NCI-H1092 treated with DMSO at 0.1 percent for 48 hours (cell line): ENCODE data around the gene F8.

Experiments
- DNase-seq: peaks from one replicate; lab custom pipeline; 2025; lab: John Stamatoyannopoulos, UW

Gene F8

DNA sequence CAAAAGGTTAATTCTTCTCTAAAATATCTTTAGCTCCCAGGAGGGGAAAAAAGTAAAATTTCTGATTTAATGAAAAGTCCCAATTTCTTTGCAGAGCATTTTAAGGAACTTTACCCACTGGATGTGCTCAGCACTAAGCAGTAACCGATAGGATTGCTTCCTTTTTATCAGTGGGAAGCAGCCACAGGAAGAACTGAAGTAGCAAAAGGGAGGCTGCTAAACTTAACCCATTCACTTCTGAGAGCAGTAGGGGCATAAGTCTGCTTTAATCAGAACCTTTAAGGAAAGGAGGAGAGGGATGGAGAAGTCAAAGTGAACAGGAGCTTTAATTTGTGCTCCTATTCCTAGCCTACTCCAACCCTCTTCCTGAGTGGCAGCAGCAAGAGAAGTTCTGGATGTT, at the start of gene F8:
Gene F8 (minus strand): TSS at position 139 of the 400 bp plus-strand sequence. CDS start 171 bp downstream, outside the sequence.
- DNase-seq = no peak

DNA sequence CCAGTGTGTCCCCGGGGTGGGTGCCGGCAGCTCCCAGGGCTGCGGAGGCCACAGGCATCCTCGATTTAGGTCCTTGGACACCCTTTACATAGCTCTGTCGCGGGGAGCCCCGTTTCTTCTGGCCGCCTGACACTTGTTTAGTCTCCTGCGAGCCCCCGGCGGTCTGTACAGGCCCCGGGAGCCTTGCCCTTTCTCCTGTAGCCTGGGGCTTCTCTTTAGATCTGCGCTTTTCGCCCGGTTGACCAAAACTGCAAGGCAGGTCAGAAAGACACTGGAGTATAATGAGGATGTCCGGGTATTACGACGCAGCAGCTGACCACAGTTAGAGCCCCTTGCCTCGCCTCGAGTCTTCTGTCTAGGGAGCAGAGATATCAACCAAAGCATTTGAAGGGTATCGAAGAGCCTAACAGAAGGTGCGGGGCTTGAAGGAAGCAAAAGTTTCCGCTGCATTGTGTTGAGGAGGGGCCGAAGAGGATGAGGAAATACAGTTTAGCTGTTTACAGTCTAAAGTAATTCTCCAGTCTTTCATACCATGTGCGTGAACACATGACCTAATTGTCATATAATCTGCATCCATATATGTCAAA, 49.3 kb upstream of the F8 start:
- peak; percentile 36 for DNase-seq

DNA sequence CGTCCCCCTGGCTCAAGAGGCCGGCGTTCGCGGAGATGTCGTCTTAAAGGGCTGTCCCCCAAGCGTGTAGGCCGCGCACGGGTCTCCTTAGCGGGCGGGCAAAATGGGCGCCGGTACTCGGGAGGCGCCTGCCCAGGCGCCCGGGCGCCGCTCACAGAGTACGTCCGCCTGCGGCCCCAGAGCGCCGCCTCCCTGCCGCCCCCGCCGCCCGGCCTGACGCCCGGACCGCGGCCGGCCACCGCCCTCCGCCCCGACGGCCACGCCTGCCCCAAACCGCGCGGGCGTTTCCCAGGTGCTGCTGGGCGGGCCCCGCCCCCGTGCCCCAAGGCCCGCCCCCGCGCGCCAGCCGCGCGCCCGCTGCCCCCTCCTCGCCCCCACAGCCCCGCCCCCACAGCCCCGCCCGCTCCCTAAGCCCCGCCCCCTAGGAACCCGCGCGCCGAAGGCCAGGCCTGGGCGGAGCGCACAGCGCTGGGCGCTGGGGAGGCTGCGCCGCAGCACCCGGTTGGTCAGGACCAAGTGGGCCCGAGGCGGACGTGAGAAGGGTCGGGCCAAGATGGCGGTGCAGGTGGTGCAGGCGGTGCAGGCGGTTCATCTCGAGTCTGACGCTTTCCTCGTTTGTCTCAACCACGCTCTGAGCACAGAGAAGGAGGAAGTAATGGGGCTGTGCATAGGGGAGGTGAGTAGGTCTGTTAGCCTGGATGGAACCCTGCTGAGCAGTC, 48.6 kb upstream of the F8 start, which contains the start of the genes BRCC3, CMC4 and MTCP1:
Gene BRCC3 (plus strand): TSS at position 534 of the 719 bp plus-strand sequence. CDS start 20 bp downstream, at position 554.
Gene CMC4 (minus strand): TSS at position 162 of the 719 bp plus-strand sequence. CDS start 7,113 bp downstream, outside the sequence.
Gene MTCP1 (minus strand): TSS at position 162 of the 719 bp plus-strand sequence. CDS start 5,126 bp downstream, outside the sequence.
- peak; percentile 89 for DNase-seq

DNA sequence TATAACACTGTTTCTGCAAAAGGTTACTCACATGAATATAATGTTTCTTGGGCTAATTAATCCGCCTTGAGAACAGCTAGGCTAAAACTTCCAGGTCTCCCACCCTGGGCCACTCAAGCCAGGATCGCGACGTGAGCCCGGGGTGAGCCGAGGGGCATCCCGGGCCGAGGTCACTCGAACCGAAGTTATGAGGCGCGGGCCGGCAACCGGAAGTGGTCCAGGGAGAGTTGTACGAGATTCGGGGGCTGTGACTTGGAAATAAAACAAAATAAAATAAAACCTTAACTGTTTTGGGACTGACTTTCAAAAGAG, 48.1 kb upstream of the F8 start:
- DNase-seq = no peak

DNA sequence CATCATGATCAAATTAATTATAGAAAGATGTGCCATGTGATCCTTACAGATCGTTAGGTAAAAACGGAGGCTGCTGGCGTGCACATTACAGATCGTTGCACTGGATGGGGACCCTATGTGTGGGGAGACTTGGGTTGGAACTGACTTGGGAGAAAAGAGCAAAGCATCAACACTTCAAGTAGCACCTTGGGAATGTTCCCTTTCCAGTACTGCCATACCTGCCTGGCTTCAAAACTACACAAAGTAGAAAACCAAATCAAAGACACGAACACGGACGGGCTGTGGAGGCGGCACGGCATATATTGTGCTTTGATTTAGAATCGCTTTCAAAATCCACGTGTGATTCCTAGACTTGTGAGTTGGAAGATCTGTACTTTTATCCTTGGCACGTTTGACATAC, 47.5 kb upstream of the F8 start:
- no peak for DNase-seq

DNA sequence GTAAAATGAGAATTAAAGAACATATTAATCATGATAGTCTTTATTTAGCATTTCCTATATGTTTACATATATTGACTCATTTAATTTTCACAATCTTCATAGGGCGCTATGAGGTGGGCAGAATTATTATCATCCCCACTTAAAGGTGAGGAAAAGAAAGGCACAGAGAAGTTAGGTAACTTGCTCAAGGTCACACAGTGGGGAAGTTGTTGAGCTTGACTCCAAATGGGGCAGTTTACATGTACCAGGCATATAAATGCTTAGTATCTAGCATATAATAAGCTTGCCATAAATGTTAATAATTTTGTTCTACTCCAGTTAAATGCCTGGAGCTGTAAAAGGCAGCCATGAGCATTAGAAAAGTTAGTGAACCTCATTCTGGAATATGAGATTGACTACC, 46.9 kb upstream of the F8 start:
- no peak for DNase-seq

DNA sequence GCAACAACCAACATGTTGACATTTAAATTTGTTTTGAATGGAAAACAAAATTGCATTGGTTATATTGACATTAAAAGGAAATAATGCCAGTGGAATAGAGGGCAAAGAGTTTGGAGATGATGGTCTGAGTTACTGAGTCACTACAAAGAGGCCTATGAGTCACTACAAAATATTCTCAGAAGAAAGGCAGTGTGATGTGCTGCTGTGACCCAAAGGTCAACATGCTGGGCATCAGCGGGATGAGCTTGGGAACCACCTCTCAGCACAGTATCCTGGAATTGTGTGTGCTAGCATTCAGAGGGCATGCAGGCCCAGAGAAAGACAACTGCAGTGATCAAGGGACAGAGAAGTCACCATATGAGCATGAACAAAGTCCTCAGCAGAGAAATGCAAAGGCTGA, 45.6 kb upstream of the F8 start:
- no peak for DNase-seq

DNA sequence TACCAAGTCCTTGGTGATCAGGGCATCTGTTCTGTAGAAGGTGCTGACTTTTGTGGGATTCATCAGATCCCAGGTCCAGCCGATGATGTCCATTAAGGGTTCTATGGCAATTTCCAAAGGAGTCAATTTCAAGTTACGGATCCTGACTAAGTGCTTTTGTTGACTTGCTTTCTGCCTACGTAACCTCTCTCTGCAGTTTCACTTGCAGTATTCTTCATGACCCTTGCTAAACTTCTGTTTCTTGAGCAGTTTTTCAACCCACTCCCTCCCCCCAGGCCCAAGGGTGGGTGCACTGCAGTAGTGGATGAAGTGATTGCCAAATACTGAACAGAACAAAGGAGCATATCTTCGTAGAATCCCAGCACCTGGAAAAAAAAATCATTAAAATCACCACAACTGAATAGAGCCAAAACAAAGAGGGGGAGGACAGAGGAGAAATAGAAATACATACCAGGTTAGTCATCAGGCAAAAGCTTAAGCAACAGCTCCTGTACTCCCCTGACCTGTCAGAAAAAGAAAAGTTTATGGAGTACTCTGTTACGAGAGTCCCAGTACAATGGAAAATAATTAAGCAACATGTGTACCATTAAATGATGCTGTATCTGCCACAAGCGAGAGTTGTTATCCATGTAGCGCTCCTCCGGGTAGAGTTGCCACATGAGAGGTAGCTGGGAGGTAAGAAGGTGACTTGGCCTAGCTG, 42.7 kb upstream of the F8 start:
- no peak for DNase-seq

DNA sequence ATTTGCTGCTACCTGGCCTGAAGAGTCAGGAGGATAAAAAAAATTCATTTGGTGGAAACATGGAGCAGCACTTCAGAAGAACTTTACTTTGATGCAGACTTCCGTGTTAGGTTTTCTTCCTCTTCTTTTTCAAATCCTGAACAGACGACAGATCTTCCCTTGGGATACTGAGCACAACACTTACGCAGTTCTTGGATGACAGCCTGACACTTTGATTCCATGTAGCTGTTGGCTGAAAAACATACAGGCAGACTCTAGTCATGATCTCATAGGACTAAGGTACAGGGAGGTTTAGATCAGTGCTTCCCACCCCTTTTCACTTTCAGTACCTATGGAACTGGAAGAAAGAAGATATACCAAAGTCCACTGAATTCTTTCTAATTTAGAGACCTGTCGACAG, 39.2 kb upstream of the F8 start:
- no peak for DNase-seq

DNA sequence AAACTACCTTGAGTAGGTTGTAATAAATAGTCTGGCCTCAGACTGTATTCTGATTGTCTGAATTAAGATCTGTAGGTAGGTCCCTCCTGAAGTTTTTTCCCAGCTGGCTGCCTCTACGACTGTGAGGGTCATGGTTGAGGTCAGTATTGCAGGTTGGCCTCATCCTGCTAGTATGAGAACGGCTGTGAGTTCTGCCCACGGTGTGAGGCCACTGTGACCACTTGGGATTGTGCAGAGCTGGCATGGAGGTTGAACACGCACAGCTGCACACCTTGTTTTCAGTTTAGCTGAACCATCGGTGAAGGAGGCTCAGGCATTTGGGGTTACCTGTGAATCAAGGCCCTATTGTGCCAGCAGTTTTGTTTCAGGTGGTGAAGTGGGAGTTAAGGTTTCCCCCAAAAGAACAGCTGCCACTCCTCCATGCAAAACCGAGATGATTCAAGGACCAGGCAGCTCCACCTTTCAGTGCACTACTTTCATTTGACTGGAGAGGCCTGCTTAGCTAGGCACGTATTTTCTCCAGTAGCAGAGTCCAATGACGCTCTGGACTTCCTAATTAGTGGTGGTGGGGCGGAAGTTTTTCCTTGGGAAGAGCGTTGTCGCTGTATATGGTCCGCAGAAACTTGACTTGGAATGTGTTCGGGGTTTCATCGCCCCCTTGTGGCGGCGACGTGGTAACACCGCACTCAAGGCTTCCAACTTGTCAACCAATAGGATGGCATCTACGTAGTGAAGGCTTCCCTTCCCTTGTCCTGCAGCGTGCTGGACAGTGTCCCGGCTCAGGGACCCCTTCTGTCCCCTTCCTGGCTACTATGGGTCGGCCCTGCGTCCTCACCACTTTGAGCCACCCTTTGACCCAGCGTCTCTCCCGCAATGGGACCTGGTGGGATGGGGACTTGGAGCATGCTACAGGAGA, 34.6 kb upstream of the F8 start:
- DNase-seq = peak; percentile 33

DNA sequence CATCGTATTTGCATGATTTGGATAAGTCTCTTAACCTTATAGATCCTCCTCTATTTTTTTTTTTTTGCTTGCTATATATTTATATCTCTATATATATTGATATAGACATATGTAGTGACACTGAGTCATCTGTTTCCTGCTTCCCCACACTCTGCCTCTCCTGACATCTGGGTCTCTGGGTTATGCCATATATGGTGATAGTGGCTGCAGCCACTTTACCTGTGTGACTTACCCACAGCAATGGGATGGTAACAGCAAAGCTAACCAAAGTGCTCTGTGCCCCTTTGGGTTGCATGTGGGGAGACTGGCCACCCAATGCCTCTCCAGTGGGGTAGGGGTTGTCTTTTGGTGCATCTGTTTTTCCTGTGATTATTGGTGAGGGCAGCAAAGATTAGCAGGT, 33.9 kb upstream of the F8 start:
- no peak for DNase-seq

DNA sequence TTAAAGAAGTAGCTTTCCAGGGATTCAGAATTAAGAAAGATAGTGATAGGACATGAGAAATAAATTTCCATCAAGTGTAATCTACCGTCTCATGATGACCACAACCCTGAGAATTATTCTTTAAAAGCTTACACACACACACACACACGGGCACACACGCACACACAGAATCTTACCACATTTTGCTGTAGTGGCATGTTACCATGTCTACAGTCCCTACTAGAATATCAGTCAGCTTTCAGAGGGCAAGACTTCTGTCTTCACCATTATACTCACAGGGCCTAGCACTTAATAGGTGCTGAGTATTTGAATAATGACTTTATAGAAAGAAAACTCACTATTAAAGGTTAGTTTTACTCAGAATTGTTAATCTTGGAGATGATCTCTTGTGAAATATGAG, 33.0 kb upstream of the F8 start:
- no peak for DNase-seq

DNA sequence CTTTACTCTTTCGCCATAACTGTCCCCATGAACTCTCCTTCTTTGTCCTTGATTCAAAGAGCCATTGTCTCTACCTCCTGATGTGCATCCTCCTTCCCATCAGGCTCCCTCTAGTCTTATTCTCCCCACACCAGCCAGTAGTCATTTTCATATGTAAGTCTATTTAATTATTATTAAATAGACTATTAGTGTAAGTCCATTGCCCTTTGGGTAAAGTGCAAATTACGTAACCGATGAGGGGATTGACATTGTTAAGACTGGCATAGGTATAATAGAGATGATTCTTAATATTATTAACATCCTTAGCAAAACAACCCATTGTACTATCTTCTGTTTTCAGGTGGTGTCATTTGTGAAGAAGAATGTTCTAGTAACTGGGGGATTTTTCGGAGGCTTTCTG, 31.7 kb upstream of the F8 start:
- no peak for DNase-seq

DNA sequence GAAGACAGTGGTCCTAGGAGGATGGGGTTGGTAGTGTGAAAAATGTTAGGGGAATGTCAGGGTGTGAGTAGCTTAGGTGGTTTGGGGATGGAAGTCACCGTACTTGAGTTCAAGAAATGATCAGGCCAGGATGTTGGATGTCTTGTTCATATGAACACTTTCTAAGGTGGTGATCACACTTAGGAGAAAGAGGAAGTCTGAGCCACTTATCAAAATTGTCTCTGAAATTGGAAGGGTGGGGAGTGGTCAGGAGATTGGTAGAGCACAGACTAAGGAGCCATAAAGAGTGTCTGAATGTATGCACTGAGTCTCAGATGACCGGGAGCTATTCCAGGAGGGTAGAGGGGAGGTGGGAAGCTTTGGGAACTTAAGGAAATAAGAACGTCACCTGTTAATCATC, 31.1 kb upstream of the F8 start:
- DNase-seq = no peak

DNA sequence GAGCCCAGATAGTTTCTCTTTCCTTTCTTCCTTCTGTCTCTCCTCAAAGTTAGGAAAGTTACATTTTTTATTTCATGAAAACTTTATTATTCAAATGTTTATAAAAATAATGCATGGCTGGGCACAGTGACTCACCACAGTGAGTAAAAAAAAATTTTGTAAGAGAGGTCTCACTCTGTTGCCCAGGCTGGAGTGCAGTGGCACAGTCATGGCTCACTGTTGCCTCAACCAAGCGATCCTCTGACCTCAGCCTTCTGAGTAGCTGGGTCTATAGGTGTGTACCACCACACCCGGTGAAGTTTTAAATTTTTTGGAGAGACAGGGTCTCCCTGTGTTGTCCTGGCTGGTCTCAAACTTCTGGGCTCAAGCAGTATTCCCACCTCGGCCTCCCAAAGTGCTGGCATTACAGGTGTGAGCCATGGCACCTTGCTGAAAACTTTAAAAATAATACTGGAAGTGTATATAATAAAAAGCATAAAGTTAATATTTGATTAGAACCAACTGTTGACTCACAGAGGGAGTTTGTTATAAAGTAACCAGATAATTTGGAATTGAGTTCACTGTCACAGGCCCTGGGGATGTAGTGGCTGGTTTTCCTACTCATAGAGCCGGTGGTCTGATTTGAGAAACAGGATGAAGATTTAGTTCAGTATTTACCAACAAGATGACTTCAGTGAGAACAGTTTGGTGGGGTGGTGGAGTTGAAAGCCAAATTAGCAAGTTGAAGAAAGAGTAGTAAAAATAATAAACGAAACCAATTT, 30.4 kb upstream of the F8 start:
- no peak for DNase-seq

DNA sequence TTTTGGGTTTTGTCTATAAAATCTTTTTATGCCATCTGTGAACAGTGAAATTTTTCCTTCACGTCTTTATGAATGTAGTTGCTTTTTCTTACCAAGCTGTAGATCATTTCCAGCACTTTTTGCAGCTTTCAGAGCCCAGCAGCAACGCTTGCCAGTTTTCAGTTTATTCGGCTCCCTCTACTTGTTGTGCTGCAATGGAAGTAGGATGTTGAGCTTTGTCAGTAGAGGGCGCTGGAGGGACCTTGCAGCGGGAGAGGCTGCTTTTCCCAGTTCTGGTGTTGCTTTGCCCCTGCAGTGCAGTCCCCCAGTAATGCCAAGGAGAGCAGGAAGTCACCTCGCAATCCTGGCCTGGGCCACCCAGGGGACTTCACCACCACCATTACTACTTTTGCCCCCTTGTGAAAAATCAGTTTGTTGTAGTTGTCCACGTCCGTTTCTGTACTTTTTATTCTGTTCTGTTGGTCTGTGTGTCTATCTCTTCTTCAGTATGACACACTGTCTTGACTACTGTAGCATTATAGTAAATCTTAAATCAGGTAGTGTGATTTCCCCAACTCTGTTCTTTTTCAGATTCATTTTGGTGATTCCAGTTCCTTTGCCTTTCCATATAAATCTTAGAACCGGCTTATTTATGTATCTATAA, 26.6 kb upstream of the F8 start:
- peak; percentile 29 for DNase-seq

DNA sequence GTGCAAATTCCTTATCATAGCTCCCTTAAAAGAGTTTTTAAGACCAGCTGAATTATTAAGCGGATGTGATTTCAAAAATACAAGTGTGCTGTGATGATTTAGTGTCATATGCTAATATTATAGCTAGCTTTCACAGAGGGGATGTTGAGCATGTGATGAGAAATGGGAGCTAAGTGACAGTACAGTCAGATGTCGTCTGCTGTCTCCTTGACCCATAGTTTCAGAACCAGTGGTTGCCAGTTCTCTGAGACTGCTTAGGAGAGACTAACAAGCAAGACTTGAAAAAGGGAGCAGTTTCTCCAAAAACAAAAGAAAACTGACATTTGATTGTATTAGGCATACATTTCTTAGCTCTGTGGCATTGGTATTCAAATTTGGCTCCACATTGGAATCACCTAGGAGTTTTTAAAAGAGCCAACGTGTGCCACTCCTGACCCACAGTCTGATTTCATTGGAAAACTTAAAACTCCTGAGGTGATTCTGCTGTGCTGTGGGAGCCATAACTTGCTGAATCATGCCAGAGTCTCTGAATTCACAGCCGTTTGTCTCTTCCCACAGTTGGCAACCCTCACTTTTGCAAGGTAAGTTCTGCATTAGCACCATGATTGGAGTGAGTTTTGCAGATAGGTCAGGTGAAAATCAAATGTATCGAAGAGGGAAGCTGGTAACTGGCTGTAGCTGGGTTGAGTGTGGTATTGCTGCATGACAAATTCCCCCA, 24.4 kb upstream of the F8 start:
- DNase-seq = no peak

DNA sequence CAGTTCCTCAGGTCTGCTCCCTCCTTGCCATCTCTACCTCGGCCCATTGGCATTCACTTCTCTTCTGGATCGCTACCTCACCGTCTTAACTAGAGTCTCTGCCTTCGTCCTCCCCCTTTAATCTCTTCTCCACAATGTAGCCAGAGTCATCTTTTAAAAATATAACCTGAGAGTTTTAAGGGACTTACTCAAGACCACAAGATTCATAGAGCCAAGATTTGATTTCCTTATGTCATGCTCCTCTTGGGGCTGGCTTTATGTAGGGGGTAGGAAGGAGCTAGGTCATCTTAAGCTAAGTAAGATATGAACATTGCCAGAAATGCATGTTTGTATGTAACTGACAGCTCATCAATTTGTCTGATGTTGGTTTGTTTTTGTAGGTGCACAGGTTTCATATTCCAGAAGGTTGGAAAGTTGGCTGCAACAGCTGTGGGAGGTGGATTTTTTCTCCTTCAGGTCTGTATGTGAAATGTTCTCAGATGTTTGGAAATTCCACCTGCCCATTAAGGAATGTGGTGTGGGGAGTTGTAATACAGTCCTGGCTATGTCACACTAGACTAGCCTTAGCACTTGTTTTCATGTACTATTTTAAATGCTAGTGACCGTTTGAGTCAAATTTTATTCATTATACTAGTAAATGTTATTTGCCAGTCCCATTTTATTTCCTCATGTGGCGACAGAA, 23.7 kb upstream of the F8 start:
- no peak for DNase-seq

DNA sequence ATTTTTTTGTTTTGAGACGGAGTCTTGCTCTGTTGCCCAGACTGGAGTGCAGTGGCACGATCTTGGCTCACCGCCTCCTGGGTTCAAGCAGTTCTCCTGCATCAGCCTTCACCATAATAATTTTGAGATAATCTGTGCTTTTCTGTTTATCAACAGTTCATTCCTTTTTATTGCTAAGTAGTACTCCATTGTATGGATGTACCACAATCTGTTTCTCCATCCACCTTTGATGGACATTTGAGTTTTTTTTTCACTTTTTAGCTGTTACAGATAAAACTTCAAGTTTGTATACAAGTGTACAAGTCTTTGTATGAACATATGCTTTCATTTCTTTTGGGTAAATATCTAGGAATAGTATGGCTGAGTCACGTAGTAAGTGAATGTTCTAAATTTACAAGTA, 13.2 kb upstream of the F8 start:
- no peak for DNase-seq

DNA sequence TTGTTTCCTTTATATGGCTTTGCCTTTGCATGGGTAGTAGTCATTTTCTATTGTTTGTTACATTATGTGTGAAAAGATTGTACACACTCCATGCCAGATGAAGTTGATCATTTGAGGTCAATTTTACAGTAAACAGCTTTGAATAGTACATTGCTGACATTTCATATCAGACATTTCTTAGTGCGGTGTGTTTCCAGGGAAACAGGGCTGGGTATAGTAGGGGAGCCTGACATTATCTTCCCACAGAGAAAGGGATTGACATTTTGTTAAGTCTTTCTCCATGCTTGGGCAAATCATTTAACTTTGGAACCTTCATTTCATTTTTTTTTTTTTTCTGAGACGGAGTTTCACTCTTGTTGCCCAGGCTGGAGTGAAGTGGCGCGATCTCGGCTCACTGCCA, 9.1 kb upstream of the F8 start:
- DNase-seq = no peak
